OCI-LY3 (cell line): ENCODE data around the gene C12orf57.

ENCODE experiments used
- EZH2phosphoT487 ChIP-seq: fragments of 200-600 bp; shearing (Covaris generic); IDR thresholded peaks from 2 replicates; pipeline ENCODE4 v1.6.1; 2018; ENCODE audit warnings: antibody characterized with exemption, mixed run types, low read depth
- TF ChIP-seq, protein P1 (sequence below): fragments of 200-600, 300-600 bp; sonication (generic); IDR thresholded peaks from 2 replicates; pipeline ENCODE4 v1.5.1; 2014; ENCODE audit warnings: antibody characterized with exemption, low read length, low read depth

DNA sequence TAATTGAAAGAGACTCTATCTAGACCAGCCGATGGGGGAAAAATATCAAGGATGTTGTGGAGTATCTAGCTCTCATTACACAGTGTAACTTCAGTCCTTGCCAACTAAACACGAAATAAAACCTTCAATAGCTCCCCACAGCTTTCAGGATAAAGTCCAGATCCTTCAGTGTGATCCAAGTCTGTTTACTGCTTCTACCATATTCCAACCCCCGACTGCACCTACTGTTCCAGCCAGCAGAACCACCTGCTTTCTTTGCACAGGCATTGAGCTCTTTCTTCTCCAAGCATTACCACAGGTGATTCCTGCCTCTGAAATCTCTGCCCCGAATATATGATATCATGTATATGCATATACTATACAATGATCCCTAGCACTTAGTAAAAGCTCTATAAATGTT is 41.4 kb upstream of the C12orf57 start:
- TF ChIP-seq, protein P1, sequence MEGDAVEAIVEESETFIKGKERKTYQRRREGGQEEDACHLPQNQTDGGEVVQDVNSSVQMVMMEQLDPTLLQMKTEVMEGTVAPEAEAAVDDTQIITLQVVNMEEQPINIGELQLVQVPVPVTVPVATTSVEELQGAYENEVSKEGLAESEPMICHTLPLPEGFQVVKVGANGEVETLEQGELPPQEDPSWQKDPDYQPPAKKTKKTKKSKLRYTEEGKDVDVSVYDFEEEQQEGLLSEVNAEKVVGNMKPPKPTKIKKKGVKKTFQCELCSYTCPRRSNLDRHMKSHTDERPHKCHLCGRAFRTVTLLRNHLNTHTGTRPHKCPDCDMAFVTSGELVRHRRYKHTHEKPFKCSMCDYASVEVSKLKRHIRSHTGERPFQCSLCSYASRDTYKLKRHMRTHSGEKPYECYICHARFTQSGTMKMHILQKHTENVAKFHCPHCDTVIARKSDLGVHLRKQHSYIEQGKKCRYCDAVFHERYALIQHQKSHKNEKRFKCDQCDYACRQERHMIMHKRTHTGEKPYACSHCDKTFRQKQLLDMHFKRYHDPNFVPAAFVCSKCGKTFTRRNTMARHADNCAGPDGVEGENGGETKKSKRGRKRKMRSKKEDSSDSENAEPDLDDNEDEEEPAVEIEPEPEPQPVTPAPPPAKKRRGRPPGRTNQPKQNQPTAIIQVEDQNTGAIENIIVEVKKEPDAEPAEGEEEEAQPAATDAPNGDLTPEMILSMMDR, result no peak
- no peak for TF ChIP-seq EZH2phosphoT487
